ENCODE measurements around the gene PHF14.

DNA sequence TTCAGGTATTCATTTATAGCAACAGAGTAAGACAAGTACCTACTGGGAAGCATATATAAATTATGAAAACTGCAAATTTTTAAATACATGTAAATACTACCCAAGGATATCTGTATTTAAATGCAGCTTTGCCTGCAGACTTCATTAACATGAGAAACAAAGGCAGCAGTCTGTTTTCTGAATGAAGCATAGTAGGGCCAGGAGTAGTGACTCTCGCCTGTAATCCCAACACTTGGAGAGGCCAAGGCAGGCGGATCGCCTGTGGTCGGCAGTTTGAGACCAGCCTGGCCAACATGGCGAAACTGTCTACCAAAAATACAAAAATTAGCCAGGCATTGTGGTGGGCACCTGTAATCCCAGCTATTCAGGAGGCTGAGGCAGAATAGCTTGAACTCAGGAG lies 42.5 kb upstream of the PHF14 start:
- TF ChIP-seq CTCF (IDR thresholded peaks at IDR 0.05) (no peak), POLR2AphosphoS5 (IDR thresholded peaks at IDR 0.05) (no peak), POLR2A (IDR thresholded peaks at IDR 0.05) (no peak)
